GM18508 (cell line): ENCODE data around the gene LTBP3.

Experiments
- ATAC-seq: cut with Tn5 transposase; IDR thresholded peaks from one replicate; pipeline ENCODE4 v1.9.1; 2021; ENCODE audit warnings: moderate number of reproducible peaks; ENCODE audit not compliant: insufficient read depth, unreplicated experiment

Gene LTBP3

GRCh38 chr11:65586247-65586630 lies 28.1 kb upstream of the LTBP3 start:
- no peak for ATAC-seq

GRCh38 chr11:65585396-65586246 lies 27.5 kb upstream of the LTBP3 start:
- ATAC-seq, result no peak

DNA sequence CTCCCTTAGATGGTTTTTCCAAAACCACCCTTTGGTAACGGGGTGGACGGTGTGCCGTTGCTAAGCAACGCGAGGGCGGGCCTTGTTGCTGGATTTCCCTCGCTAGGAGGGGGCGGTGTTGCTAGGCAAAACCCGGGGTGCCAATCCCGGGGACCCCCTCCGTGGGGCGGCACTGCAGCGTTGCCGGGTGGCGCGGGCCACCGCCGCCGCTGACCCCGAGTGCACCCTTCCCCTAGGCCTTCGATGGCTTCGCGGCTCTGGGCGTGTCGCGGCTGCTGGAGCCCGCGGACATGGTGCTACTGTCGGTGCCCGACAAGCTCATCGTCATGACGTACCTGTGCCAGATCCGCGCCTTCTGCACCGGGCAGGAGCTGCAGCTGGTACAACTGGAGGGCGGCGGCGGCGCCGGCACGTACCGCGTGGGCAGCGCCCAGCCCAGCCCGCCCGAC lies 26.6 kb upstream of the LTBP3 start:
- no peak for ATAC-seq

DNA sequence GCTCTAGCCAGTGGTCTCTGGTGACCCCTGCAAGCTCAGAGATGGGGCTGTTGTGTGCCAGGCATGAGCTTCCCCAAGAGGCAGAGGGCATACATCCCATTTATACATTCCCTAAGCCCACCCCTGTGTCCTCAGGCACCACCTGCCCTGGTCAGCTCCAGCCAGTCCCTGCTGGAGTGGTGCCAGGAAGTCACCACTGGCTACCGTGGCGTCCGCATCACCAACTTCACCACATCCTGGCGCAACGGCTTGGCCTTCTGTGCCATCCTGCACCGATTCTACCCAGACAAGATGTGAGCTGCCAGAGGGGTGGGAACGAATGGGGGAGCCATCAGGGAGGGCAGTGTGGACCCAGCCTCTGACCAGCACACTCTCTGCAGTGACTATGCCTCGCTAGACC lies 25.9 kb upstream of the LTBP3 start:
- no peak for ATAC-seq

GRCh38 chr11:65583589-65583988 lies 25.4 kb upstream of the LTBP3 start:
- no peak for ATAC-seq

GRCh38 chr11:65581928-65582327 lies 23.8 kb upstream of the LTBP3 start:
- ATAC-seq, result no peak

GRCh38 chr11:65580756-65581155 lies 22.6 kb upstream of the LTBP3 start:
- no peak for ATAC-seq

- ATAC-seq, result no peak
Observed at GRCh38 chr11:65580031-65580692, 22.0 kb upstream of the LTBP3 start.

GRCh38 chr11:65579291-65579690 lies 21.1 kb upstream of the LTBP3 start:
- ATAC-seq, result no peak

DNA sequence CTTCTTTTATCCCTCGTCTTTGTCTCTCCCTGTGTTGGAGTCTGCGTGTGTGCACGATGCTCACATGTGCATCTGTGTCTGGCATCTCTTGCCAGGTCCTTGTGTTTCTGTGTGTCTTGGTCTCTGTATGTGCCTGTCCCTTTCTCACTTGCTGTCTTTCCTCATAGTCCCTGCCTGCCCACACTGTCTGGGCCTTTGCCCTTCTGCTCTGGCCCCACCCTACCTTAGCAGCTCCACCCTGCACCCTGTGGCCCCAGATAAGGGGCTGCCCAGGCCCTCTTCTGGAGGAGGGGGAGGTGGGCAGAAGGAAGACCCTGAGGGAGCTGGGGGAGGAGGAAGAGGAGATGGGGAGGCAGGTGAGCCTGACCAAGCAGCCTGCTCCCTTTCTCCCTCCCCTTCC lies 20.5 kb upstream of the LTBP3 start:
- no peak for ATAC-seq

DNA sequence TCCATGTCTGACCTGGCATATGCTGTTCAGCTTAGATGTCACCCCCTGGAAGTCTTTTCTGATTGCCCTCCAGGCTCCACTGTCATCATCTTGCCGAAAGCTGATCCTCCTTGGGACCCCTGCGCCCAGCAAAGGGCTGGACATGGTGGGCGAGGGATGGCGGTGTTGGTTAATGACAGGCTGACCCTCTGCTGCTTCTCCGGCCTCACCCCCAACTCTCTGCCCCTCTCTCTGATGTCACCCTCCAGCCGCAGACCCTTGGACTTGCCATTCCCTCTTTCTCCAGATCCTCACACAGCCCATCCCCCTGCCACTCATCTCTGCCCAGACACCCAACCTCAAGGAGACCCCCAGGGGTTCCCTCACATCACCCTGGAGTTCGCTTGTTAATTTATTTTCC lies 20.0 kb upstream of the LTBP3 start:
- ATAC-seq, result no peak

DNA sequence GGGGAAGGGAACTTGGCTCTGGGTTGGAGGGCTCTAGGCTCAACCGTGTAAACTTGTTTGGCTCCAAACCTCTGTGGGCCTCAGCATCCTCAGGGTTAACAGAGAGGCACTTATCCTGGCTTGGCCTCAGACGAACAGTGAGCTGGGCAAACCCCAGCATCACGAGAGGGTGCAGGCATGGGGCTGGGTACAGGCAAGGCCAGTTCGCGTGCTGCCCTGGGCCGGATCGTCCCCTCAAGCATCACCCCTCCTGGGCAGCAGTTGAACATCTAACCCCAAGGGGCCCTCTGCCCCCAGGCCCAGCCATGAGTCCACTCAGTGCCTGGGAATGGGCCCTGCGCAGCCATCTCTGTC lies 19.6 kb upstream of the LTBP3 start:
- ATAC-seq, result no peak

GRCh38 chr11:65576867-65577755 lies 19.0 kb upstream of the LTBP3 start:
- ATAC-seq, result no peak

DNA sequence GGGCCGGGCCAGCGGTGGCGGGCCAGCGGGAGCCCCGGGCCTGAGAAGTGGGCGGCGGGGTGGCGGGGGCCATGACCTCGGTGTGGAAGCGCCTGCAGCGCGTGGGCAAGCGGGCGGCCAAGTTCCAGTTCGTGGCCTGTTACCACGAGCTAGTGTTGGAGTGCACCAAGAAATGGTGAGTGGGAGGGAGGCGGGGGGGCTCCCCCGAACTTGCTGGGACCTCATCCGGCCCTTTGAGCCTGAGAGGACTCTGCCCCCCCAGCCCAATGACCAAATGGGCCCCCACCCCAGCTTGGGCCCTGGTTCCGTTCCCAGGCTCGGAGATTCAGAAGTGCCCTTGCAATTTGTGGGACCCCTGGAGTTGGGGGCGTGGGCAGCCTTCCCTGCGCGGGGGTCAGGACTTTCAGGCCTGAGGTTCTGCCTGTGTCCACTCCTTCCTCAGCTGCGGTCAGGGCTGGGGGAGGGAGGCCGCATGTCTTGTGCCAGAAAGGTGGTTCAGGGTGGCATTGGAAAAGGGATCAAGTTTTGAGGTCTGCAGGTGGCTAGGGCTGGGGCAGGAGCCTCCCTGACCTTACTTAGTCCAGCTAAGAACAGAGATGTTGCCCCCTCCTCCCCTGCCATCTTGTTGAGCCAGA lies 18.2 kb upstream of the LTBP3 start:
- no peak for ATAC-seq

GRCh38 chr11:65575568-65576231 lies 17.5 kb upstream of the LTBP3 start, which contains the start of gene EHBP1L1:
EHBP1L1 (plus strand) TSS chr11:65576053; CDS start chr11:65576303, 250 bp downstream.
- no peak for ATAC-seq

DNA sequence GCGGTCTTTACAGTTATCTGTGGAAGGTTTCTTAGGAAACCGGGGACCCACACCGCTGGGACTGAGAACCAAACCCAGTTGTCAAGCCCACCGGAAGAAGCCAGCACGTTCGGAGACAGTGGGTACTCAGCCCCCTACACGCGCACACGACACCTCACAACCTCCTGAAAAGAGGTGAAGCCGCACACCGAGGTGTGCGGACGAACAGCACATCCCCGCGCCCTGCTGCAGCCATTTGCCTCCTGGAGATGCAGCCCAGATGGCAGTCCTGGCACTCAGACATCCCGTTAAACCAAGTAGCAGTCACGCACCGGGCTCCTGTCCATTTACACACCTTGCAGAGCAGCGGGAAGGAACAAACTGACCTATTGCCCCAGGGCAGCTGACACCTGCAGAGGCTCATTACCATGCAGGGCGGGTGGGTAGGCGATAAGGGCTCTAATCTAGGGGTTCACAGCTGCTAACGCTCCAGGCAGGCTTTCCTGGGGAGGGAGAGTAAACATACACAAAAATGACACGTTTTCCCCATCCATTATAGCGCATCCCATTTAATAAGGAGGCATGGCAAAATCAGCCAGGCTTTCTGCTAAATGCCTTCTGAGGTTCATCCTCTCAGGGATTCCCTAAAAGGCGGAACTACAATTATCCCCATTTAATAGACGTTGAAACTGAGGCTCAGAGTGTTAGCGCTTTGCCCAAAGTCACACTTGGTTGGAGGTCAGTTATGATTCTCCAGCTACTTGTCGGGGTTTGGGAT lies 16.8 kb upstream of the LTBP3 start:
- ATAC-seq, result no peak

DNA sequence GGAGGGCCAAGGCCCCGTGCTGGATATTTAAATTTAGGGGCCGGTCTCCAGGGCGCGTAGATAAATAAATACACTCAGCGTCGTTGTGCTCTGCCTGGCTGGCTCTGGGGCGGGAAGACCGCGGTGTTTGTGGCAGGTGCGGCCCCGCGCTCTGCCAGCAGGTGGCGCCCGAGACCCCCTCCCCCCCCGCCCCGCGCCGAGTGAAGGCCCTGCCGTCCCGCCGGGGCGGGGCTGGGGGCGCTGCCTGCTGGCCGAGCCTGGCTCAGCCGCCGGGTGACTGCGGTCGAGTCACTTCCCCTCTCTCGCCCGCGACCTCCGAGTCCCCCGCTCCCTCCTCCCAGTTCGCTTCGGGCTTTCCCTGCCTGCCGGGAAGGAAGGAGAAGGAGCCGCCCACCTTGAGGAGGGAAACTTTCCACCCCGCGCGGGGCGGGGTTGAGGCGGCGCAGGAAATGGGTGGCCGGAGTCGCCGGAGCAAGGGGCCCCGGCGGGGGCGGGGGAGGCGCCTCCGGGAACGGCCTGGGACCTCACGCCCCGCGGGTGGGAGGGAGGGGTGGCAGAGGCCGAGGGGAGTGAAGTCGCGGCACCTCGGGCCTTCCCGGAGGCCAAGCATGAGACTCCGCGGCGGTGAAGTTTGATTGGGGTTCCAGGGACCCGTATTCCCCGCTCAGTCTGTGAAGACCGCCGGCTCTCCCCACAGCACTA lies 16.1 kb upstream of the LTBP3 start:
- no peak for ATAC-seq

DNA sequence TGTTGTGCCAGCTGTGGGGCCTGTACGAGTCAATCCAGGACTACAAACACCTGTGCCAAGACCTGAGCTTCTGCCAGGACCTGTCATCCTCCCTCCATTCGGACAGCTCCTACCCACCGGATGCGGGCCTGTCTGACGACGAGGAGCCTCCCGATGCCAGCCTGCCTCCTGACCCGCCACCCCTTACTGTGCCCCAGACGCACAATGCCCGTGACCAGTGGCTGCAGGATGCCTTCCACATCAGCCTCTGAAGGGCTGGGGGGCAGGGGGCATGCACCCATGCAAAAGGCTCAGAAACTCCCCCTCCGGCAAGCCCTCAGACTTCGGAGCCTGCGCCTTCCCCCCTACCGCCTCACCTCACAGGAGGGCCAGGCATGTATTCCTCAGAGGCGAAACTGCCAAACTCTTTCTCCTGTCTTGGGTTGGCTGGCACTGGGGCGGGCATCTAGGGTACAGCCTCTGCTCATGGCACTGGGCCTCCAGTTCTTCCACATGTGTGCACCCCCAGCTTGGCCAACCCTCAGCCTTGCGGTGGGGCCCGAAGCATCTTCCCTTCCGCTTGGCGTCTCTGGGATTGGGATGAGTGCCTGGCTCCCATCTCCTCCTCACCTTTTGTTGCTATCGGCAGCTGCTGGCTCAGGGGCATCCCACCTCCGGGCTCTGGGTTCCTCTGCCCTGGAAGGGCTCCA lies 15.4 kb upstream of the LTBP3 start:
- ATAC-seq, result no peak
